OCI-LY7 (cell line): ENCODE data around the gene FAM170B. TPM values are rescaled to one million over a fixed set of nuclear protein-coding genes. Genes with fewer than 3 reads are reported as not detected.

Experiments used
- BruUV-seq: library from RNA; stranded (reverse); fragments of 400-500 nt; replicated peaks from 2 replicates; lab custom pipeline; 2021; lab: Mats Ljungman, UMichigan
- CTCF ChIA-PET: fragments of 300-600 bp; sonication (Branson Sonifier 250); formaldehyde crosslinking; loops from one replicate; lab custom pipeline; 2022; ENCODE audit warnings: antibody characterized with exemption; ENCODE audit not compliant: unreplicated experiment; lab: Charles Lee
- POLR2A ChIA-PET: fragments of 300-600 bp; sonication (Branson Sonifier 250); formaldehyde crosslinking; loops from one replicate; lab custom pipeline; 2022; ENCODE audit warnings: antibody characterized with exemption; lab: Charles Lee
- DNase-seq: peaks from one replicate; pipeline ENCODE4 v3.0.0-alpha.2; 2015; ENCODE audit warnings: low spot score
- H2AFZ ChIP-seq: fragments of 200-600 bp; sonication (generic), shearing (Covaris generic); 2 replicates; pipeline ENCODE4 v1.6.1; 2014; ENCODE audit warnings: mild to moderate bottlenecking, antibody characterized with exemption, low read length, moderate library complexity
- H3K27ac ChIP-seq: fragments of 200-600 bp; sonication (generic); 2 replicates; pipeline ENCODE4 v1.5.1; 2014; ENCODE audit warnings: mixed run types, low read depth, mild to moderate bottlenecking, moderate library complexity, low read length, inconsistent platforms; ENCODE audit not compliant: poor library complexity, severe bottlenecking
- H3K36me3 ChIP-seq: fragments of 200-600 bp; sonication (generic); 2 replicates; pipeline ENCODE4 v1.6.1; 2014; ENCODE audit warnings: mild to moderate bottlenecking, antibody characterized with exemption, low read length, moderate library complexity, mixed read lengths; ENCODE audit not compliant: insufficient read depth
- H3K4me1 ChIP-seq: fragments of 200-600 bp; sonication (generic); 2 replicates; pipeline ENCODE4 v1.5.1; 2014; ENCODE audit warnings: mild to moderate bottlenecking, low read length; ENCODE audit not compliant: insufficient read depth, poor library complexity, severe bottlenecking
- H3K4me2 ChIP-seq: fragments of 200-600 bp; sonication (generic); 2 replicates; pipeline ENCODE4 v1.6.1; 2014; ENCODE audit warnings: mild to moderate bottlenecking, low read length
- H3K4me3 ChIP-seq: fragments of 200-600 bp; sonication (generic); 2 replicates; pipeline ENCODE4 v1.5.1; 2014; ENCODE audit warnings: mild to moderate bottlenecking, low read depth, low read length; ENCODE audit not compliant: poor library complexity, severe bottlenecking
- H3K79me2 ChIP-seq: fragments of 200-600 bp; sonication (generic); 2 replicates; pipeline ENCODE4 v1.6.1; 2016; ENCODE audit warnings: low read depth, mild to moderate bottlenecking, low read length, moderate library complexity, mixed read lengths; ENCODE audit not compliant: insufficient read depth
- H3K9me2 ChIP-seq: fragments of 200-600 bp; sonication (generic); 2 replicates; pipeline ENCODE4 v1.6.1; 2016; ENCODE audit warnings: mild to moderate bottlenecking, low read length, mixed read lengths; ENCODE audit not compliant: insufficient read depth
- H3K9me3 ChIP-seq: fragments of 200-600 bp; sonication (generic); 2 replicates; pipeline ENCODE4 v1.6.1; 2014; ENCODE audit warnings: mild to moderate bottlenecking, mixed run types, low read length, mixed read lengths
- H4K20me1 ChIP-seq: fragments of 200-600 bp; sonication (generic); 2 replicates; pipeline ENCODE4 v1.6.1; 2014; ENCODE audit warnings: mild to moderate bottlenecking, antibody characterized with exemption, low read length, moderate library complexity, mixed read lengths; ENCODE audit not compliant: insufficient read depth
- EZH2phosphoT487 ChIP-seq: fragments of 200-600 bp; sonication (generic); IDR thresholded peaks from 2 replicates; pipeline ENCODE4 v1.6.1; 2018; ENCODE audit warnings: low read depth, borderline replicate concordance, mild to moderate bottlenecking, mixed run types, antibody characterized with exemption, low read length, moderate library complexity, mixed read lengths
- intact Hi-C: fragments of 100-400 bp; cut with micrococcal nuclease; formaldehyde crosslinking; loops from one replicate; pipeline ENCODE4 v1.10.0; 2022; ENCODE audit not compliant: unreplicated experiment
- total RNA-seq, 2 experiments: library from RNA; depleted of rRNA in 1 of 2; stranded (reverse); fragments of >200 nt in 1 of 2; shearing (Covaris generic) in 1 of 2; gene quantifications; 2 replicates each; pipeline ENCODE4 v1.2.3, GENCODE V29; 2014 to 2022
- TF ChIP-seq, protein P1 (sequence below): fragments of 200-600 bp; sonication (generic); conservative IDR thresholded peaks from 2 replicates; pipeline ENCODE4 v1.5.1; 2014; ENCODE audit warnings: mild to moderate bottlenecking, antibody characterized with exemption, low read length, moderate library complexity, mixed read lengths

Gene FAM170B
- total RNA-seq, 2 experiments from 2014 or later, result 0.23 to 0.38 TPM

DNA sequence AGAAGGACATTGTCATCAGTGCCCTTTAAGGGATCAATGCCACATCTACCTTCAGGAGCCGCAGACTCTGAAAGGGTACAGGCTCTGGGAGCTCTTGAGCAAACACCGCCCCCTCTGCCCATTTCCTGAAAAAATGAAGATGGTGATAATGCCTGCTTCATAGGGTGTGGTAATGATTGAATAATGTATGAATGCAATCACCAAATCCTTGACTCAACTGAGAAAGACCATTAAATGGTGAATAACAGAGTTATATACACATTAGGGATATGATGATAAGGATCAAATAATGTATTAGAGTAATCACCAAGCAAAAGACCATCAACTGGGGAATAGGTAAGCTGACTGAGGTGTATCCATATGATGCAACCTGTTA is 1.5 kb downstream of the FAM170B start:
- Histone ChIP-seq H3K36me3 (peaks cover 7% of the 10 kb centered on the region; the same call in 1 of the 2 replicates), H3K4me3 (no peak overlapping the region), H3K9me2 (no peaks in the 10 kb centered on the region), H3K9me3 (peaks cover 11% of the 10 kb centered on the region; the same call in 1 of the 2 replicates), H3K4me2 (no peak overlapping the region), H4K20me1 (no peaks in the 10 kb centered on the region), H3K79me2 (no peaks in the 10 kb centered on the region), H3K27ac (no peak overlapping the region), H2AFZ (no peak overlapping the region), H3K4me1 (peaks cover 33% of the 10 kb centered on the region)
- ChIA-PET CTCF (no interaction called here), POLR2A (no interaction called here)
- DNase-seq, result no peak
- intact Hi-C loops, result no loop called here
- BruUV-seq, result no TSS peak
- TF ChIP-seq EZH2phosphoT487, result no peak
- TF ChIP-seq, protein P1, sequence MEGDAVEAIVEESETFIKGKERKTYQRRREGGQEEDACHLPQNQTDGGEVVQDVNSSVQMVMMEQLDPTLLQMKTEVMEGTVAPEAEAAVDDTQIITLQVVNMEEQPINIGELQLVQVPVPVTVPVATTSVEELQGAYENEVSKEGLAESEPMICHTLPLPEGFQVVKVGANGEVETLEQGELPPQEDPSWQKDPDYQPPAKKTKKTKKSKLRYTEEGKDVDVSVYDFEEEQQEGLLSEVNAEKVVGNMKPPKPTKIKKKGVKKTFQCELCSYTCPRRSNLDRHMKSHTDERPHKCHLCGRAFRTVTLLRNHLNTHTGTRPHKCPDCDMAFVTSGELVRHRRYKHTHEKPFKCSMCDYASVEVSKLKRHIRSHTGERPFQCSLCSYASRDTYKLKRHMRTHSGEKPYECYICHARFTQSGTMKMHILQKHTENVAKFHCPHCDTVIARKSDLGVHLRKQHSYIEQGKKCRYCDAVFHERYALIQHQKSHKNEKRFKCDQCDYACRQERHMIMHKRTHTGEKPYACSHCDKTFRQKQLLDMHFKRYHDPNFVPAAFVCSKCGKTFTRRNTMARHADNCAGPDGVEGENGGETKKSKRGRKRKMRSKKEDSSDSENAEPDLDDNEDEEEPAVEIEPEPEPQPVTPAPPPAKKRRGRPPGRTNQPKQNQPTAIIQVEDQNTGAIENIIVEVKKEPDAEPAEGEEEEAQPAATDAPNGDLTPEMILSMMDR, result 0 out of 2 replicates have a peak, but pooled peaks have one; percentile 32

DNA sequence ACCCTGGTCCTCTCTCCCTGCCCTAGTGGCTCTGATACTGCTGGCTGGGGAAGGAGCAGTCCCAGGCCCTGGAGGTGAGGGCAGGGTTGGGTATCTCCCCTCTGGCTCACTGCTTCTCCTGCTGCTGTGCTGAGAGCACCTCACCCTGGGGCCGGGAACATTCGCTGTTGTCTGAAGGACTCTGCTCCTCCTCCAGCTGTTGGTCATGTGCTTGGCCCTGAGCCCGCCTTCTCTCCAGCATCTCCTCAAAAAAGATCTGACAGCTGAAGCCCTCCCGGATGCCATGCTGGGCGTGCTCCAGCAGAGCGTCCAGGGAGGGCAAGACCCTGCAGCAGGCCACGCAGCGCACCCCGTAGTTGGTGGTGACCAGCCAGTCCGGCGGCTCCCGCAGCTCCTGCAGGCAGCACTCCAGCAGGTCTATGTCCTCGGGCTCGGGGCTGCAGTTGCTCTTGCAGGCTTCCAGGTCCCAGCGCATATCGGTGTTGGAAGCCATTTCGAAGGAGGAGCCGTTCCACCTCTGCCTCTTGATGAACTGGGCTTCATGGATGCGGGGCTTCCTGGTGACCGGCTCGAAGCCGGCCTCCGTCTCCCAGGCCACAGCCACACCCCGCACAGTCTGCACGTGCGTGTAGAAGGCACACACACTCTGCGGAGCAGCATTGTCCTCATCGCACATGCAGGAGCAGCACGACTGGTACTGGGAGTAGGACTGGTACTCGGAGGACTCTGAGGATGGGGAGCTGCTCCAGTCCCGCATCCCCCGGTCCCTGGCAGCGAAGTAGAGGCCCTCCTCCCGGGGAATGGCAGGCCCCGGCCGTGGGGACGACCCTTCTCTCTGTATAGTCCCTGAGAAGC is 2.1 kb downstream of the FAM170B start:
- peaks cover 33% of the 10 kb centered on the region for H3K4me1 ChIP-seq
- ChIA-PET CTCF (no interaction called here), POLR2A (no interaction called here)
- H3K79me2 ChIP-seq, result no peaks in the 10 kb centered on the region
- no peak overlapping the region for H2AFZ ChIP-seq
- H3K36me3 ChIP-seq, result peaks cover 4% of the 10 kb centered on the region; the same call in 1 of the 2 replicates
- intact Hi-C loops, result no loop called here
- no peak overlapping the region for H3K4me3 ChIP-seq
- no peak overlapping the region for H3K27ac ChIP-seq
- no peak overlapping the region for H3K4me2 ChIP-seq
- peaks cover 6% of the 10 kb centered on the region; the same call in 1 of the 2 replicates for H3K9me3 ChIP-seq
- no peaks in the 10 kb centered on the region for H4K20me1 ChIP-seq
- H3K9me2 ChIP-seq, result no peaks in the 10 kb centered on the region
- BruUV-seq, result no TSS peak
- TF ChIP-seq, protein P1, result no peak
- TF ChIP-seq EZH2phosphoT487, result no peak
- no peak for DNase-seq

DNA sequence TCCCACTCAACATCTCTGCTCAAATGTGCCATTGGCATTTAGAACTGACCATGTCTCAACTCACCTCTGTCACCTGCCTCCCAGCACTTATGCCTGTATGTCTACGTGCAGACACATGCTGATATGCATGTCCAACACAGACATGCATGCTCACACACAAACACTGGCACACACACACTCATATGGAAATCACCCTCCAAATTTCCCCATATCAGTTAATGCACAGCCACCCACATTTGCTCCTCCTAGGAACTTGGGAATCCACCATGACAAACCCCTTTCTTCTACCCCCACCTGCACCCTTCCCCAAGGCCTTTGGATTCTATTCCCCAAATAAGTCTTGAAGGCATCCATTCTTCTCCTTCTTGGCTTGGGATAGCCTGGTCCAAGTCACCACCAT is 4.4 kb downstream of the FAM170B start:
- Histone ChIP-seq H4K20me1 (no peaks in the 10 kb centered on the region), H3K79me2 (no peaks in the 10 kb centered on the region), H3K36me3 (no peaks in the 10 kb centered on the region), H3K4me3 (no peak overlapping the region), H2AFZ (no peak overlapping the region), H3K4me2 (no peak overlapping the region), H3K27ac (no peak overlapping the region), H3K9me3 (no peaks in the 10 kb centered on the region), H3K4me1 (peaks cover 10% of the 10 kb centered on the region), H3K9me2 (no peaks in the 10 kb centered on the region)
- ChIA-PET POLR2A (no interaction called here), CTCF (no interaction called here)
- TF ChIP-seq EZH2phosphoT487, result no peak
- TF ChIP-seq, protein P1, result no peak
- no peak for DNase-seq
- no TSS peak for BruUV-seq
- intact Hi-C loops, result no loop called here
